Right hindlimb (tissue), 1 donor: ENCODE data around the gene MYZAP.
A peak's percentile ranks its signal among the peaks of the same experiment; 100 is the strongest.

Experiments used
- DNase-seq: peaks from one replicate; pipeline ENCODE4 v3.0.0-alpha.2; 2018

MYZAP gene

GRCh38 chr15:57665939-57666338 lies 74.2 kb downstream of the MYZAP start:
- no peak for DNase-seq

GRCh38 chr15:57667171-57667849 lies 75.6 kb downstream of the MYZAP start:
- DNase-seq: peak; percentile 68

GRCh38 chr15:57668016-57668415 lies 76.3 kb downstream of the MYZAP start:
- no peak for DNase-seq

DNA sequence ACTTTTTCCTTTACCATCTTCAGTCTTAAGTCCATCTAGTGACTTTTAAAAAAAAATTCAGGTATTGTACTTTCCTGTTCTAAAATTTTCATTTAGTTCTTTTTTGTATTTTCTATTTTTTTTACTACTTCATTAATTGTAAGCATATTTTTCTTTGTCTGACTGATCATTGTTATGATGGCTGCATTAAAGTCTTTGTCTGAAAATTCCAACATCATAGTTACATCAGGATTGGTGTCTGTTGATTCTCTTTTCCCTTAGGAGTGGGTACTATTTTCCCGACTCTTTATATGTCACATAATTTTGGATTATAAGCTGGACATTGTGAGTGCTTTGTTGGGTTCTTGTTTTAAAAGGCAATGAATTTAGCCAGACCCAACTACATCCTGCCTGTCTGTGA lies 79.9 kb downstream of the MYZAP start:
- no peak for DNase-seq

DNA sequence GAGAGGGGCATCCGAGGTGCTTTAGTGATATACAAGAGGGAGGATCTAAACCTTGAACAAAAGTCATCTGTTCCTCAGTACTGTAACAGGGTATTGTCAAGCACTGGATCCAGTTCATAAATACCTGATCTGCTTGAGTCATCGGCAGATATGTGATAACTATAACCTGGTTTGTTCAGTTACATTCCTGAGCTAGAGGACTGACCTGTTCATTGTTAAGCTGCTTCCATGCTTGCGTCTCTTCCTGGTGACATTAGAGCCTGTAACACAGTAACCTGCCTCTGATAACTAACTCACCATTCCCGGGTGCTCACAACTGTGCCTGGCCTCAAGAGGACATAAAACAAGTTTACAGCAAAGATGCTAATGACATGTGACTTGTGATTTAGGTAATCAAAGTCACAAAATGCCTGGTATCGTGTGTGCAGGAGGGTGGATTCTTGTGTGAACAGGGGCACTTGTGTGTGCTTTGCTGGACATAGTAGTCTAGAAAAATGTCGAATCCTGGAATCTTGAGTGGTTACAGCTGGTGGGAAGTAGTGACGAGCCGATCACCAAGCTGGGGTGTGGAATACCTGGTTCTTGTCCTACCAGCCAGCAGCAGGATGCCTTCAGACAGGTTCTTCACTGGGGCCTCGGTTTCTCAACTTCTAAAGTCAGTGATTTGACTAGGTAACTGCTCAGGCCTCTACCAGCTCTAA lies 83.9 kb downstream of the MYZAP start:
- no peak for DNase-seq

DNA sequence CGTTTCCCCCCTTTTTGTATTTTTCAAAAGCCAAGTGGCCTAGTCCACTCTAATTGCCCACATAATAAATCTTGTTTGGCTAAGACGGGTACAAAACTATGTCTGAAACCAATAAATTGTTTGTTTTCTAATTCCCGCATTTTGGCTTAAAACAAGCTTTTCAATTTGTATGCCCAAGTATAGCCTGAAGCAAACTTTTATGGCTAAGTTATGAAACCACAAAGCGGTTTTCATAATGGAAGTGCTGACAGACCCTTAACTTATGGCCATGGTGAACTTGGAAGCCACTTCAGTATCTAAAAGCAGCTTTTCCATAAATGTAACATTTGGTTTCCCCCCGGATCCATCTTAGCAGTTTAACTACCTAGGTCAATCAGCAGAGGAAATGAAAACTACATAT lies 84.9 kb downstream of the MYZAP start:
- no peak for DNase-seq

DNA sequence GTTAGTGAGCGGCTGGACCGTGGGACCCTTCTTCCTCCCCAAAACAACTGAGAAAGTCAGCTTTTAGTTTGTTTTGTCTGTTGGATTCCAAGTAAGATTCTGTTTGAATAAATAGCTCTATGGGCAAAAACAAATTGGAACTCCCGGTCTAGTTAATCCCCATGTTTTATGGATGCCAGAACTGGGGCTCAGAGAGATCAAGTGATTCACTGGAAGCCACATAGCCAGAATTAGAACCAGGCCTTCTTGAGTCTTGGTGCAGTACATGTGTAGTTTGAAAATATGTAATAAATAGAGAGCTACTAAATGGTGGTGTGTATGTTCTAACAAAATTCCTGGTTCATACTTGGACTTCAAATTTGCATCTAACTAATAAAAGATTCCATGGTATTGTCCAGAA lies 85.5 kb downstream of the MYZAP start:
- DNase-seq: no peak

- DNase-seq: no peak
Measured at GRCh38 chr15:57680021-57680420, 88.3 kb downstream of the MYZAP start.

GRCh38 chr15:57681011-57681410 lies 89.3 kb downstream of the MYZAP start:
- no peak for DNase-seq

DNA sequence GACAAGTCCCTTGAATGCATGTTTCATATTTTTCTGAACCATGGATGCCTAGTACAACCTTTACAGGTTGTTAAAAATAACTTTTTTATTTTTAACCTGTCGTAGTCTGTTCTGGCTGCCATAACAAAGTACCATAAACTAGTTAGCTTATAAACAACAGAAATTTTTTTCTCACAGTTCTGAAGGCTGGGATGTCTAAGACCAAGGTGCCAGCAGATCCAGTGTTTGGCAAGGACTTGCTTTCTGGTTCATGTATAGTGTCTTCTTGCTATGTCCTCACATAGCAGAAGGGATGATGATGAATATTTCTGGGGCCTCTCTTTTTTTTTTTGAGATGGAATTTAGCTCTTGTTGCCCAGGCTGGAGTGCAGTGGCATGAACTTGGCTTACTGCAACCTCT lies 91.8 kb downstream of the MYZAP start:
- DNase-seq: no peak

- DNase-seq: no peak
Measured at GRCh38 chr15:57684491-57685151, 92.9 kb downstream of the MYZAP start.

GRCh38 chr15:57685306-57686095 lies 93.8 kb downstream of the MYZAP start:
- DNase-seq: no peak

DNA sequence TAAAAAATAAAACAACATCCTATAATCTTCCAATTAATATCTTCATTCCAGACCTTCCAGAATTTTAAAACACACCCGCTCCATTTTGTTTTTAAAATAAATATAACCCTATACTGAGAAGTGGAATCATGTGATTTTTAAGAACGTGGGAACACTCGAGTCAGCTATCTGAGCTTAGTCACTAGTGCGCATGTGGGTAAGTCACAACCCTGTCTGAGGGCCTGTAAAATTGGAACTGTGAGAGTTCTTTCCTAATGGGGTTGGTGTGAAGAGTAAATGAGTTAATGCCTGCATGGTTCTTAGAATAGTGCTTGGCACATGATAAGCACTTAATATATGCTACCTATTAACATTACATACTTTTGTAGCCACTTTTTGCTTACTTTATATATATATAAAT lies 95.0 kb downstream of the MYZAP start:
- no peak for DNase-seq

GRCh38 chr15:57690341-57690966 lies 98.8 kb downstream of the MYZAP start:
- DNase-seq: no peak

DNA sequence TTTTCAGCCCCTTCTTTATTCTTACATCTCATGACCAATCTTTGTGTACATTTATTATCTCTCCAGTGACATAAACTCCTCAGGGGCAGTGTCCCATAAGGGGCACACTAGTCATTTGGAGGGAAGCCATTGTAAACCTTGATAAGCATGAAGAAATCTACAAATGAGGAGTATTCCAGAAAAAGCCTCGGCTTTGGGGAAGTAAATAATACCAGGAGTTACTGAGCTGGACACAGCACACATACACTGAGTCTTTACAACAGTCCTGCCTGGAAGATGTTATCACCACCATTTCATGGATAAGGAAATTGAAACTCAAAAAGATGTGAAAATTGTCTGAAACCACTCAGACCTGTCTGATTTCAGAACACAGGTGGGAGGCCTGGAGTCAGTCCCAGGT lies 99.4 kb downstream of the MYZAP start:
- no peak for DNase-seq

DNA sequence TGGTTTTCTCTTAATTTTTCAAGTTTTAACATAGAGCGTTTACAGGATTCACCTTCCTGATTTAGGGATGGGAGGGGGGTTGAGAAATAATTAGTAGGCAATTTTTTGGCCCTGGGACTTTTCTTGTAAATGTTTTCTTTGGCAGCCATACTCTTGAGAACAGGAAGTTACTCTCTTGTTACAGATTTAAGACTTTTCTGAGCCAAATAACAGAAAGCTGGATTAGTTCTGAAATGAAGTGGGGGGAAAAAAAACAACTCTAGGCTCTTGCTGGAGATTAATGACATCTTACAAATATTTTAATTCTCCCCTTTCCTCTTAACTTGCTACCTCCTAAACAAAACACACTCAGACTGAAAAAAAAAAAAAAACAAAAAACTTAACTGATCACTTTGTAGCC lies 101.0 kb downstream of the MYZAP start:
- DNase-seq: no peak

GRCh38 chr15:57694279-57694678 lies 102.6 kb downstream of the MYZAP start:
- no peak for DNase-seq

DNA sequence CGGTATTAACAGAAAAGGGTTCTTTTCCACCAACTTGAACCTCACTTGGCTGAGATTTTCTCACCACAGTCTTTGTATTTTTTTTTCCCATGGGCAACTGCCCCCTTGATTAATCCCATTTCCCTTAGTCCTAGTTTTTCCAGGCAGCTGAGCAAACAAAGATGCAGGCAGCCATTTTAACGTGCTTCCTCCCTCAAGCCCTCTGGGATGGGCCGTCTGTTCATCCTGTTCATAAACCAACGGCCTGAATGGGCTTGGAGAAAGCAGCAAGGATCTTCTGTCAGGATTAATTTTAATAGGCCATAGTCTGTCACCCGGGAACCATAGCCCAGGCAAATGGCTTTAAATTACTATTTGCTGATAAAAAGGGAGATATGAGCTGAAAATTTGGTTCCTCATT lies 104.4 kb downstream of the MYZAP start:
- DNase-seq: no peak

GRCh38 chr15:57697588-57697987 lies 105.9 kb downstream of the MYZAP start:
- DNase-seq: no peak

DNA sequence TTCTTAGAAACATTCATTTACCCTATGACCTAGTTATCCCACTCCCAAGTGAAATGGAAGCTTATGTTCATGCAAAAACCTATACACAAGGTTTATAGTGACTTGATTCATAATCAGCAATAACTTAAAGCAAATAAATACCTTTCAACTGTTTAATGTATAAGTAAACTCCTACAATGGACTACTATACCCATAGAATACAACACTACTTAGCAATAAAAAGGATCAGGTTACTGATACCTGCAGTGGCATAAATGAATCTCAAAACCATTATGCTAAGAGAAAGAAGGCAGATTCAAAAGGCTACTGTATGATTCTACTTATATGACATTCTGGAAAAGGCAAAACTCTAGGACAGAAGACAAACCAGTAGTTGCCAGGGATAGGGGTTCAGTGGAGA lies 106.5 kb downstream of the MYZAP start:
- DNase-seq: no peak

- no peak for DNase-seq
Measured at GRCh38 chr15:57698991-57699390, 107.3 kb downstream of the MYZAP start.

GRCh38 chr15:57703387-57703786 lies 111.7 kb downstream of the MYZAP start:
- DNase-seq: no peak

DNA sequence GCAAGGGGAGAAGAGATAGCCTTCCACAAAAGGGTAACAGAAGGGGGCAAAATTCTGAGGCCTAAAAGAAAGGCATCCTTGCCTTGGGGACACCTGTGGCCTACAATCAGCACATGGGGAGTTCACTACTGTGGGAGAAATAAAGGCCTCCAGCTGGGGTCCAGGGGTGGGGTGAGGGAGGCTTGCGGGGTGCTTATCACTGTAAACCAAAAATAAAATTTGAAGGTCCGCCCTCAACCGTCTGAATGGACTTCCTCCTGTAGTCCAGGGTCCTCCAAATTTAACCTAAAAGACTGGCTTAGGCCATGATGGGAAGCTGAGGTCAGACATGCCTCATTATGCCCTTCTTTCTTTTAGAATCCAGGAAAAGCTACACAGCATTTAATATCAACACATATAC lies 112.7 kb downstream of the MYZAP start:
- DNase-seq: no peak
